GM18520 (cell line): ENCODE data around the gene PPA2.
"Not testable (repeated sequence)": the region's sequence is repeated elsewhere in the genome, so short reads cannot be mapped to it uniquely, and the experiment has no call there.

ENCODE experiments used
- ATAC-seq: cut with Tn5 transposase; IDR thresholded peaks from one replicate; pipeline ENCODE4 v1.9.1; 2021; ENCODE audit not compliant: unreplicated experiment

The PPA2 gene

DNA sequence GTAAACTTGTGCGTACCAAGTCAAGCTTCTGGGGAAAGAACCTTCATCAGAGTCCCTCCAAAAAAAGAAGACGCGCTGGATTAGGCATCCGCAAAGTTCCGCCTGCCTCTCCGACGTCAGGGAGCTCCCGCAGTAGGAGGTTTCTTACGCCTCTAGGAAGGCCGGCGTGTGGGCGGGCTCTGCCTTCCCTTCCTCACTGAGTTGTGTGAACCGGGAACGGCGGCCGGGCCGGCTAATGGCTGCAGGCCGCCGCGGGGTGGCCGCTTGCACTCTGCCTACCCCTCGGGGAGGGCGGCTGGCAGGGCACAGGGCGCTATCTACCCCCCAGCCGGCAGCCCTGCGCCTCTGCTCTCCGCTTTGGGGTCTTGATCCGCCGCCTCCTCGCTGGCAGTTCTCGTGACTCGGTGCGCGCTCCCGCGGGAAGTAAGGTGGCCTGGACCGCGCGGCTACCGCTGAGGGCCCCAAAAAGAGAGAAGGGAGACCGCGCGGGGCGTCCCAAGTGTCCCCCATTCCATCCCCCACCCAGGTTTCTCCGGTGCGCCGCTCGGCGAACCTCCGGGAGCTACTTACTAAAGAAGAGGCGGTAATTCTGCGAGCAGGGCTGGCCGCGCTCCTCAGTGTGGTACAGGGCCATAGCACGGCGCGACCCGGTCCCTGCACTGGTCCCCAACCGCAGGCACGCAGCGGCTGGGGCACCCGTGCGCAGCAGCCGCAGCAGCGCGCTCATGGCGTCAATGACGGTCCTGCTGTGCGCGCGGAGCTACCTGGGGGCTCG is at the start of gene PPA2:
Gene PPA2 (minus strand): TSS at position 739 of the 775 bp plus-strand sequence. CDS start 12 bp downstream, at position 727.
- ATAC-seq = peak; percentile 84

DNA sequence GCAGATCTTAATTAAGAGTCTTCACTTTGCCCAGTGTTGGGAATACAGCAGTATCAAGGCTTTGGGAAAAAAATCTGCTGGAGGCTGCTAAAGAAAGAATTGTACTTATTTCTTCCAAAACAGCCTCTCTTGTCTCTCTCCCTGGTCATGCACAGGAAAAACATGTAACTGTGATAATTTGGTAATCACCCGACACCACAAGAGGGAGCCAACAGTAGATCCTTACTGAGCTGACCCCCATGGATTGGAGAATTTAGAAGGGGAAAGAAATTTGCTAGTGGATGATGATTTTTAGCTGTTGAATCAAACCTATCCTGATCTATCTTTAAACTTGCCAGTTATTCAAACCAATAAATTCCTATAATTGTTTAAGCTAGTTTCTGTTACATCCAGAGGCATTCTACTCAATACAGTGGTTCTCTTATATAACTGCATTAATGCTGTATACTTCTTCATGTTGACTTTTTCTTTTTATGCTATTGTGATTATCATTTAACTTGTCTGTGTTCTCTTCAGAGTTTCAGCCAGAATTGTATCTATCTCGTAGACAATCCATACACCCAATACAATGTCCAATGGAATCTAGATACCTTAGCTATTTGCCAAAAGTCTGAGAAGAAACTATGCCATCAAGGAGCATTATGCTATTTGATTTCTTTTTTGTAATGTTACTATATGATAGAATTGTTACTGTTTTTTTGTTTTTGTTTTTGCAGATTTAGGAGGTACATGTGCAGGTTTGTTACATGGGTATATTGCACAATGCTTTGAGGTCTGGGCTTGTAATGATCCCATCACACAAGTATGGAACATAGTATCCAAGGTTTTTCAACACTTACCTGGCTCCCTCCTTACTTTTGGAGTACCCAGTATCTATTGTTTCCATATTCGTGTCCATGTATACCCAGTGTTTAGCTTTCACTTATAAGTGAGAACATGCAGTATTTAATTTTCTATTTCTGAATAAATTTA is 47.2 kb upstream of the PPA2 start:
- peak; percentile 52 for ATAC-seq

DNA sequence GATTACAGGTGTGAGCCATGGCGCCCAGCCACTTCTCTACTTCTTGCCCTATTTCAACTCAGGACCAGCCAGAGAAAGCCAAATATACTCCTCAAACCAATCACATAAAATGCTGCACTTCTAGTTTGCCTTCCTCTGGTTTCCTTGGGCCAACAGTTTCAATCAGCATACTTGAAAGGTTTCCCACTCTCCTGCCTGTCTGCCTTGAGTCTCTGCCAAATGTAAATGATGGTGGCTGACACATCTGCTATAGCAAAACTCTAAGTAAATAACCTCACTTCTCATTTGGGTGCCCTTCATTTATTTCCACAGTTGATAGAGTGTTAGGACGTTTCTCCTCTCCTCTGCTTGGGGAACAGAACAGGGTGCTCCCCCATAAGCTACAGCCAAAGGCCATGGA is 36.4 kb upstream of the PPA2 start:
- ATAC-seq = no peak

- ATAC-seq = no peak
Measured at GRCh38 chr4:105509714-105510113, 35.9 kb upstream of the PPA2 start.

DNA sequence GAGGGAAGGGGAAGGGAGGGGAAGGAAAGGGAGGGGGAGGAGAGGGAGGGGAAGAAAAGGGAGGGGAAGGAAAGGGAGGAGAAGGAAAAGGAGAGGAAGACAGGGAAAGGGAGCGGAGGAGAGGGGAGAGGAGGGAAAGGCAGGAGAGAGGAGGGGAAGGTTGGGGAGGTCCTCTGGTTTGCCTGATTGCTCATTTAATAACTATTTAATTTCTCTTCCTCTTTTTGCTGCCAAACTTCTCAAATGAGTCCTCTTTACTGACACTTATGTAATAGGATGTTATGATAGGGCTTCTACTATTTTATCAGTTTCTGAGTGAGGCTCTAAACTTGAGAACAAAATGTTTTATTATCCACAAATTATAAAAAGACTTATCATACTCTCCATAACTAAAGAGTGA is 35.4 kb upstream of the PPA2 start:
- ATAC-seq = peak; percentile 95

DNA sequence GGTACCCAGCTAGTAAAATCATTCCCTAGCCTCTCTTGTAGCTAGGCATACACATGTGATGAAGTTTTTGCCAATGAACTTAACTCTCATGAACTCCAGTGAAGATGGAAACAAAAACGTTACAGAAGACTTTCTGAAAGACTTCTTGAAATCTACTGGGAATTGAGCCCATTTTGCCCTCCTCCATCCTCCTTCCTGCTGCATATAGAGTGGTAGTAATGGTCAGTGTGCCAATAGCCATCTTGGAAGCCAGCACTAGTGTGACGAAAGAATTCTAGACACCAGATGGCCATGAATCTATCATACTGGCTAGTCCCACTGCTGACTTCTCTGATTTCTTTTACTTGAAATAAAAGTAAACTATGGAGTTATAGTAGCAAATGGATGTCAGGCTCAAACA is 30.9 kb upstream of the PPA2 start:
- ATAC-seq = no peak

- no peak for ATAC-seq
Measured at GRCh38 chr4:105503484-105503883, 29.6 kb upstream of the PPA2 start.

- ATAC-seq = no peak
Measured at GRCh38 chr4:105496899-105497298, 23.0 kb upstream of the PPA2 start.

GRCh38 chr4:105495667-105496066 is 21.8 kb upstream of the PPA2 start:
- ATAC-seq = no peak

GRCh38 chr4:105490523-105490922 is 16.7 kb upstream of the PPA2 start:
- ATAC-seq = no peak

DNA sequence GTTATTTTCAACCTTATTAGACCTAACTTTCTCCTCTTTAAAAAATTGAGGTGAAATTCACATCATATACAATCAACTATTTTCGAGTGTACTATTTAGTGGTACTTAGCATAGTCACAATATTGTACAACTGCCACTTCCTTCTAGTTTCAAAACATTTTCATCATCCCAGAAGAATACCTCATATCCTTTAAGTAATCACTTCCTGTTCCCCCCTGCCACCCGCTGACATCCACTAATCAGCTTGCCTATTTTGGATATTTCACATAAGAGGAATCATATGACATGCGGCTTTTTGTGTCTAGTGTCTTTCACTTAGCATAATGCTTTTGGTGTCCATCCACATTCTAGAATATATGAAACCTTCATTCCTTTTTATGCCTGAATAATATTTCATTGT is 10.0 kb upstream of the PPA2 start:
- no peak for ATAC-seq

GRCh38 chr4:105474099-105474518 is 247 bp upstream of the PPA2 start:
- no peak for ATAC-seq

GRCh38 chr4:105472871-105473323 is 965 bp downstream of the PPA2 start:
- no peak for ATAC-seq

- peak; percentile 31 for ATAC-seq
Measured at GRCh38 chr4:105471566-105472176, 2.2 kb downstream of the PPA2 start.

GRCh38 chr4:105470766-105471165 is 3.1 kb downstream of the PPA2 start:
- no peak for ATAC-seq

DNA sequence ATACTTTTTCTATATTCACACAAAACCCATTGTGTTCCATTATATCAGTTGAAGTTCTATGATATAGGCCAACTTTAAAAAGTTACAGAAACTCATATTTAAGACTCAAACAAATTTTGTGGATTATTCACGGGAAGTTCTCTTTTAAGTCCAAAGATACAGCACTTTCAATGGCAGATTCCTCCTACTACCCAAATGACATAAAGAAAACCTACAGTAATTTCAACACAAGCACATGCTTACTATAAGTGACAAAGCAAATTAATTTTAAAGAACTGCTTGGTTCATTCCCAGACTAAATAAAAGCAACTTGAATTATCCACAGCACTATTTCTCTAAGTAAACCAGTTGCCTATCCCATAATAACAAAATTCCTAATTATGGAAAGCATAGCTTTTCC is 4.1 kb downstream of the PPA2 start:
- ATAC-seq = no peak

GRCh38 chr4:105466580-105466979 is 7.3 kb downstream of the PPA2 start:
- ATAC-seq = no peak

- ATAC-seq = not testable (repeated sequence)
Measured at GRCh38 chr4:105464563-105464962, 9.3 kb downstream of the PPA2 start.

DNA sequence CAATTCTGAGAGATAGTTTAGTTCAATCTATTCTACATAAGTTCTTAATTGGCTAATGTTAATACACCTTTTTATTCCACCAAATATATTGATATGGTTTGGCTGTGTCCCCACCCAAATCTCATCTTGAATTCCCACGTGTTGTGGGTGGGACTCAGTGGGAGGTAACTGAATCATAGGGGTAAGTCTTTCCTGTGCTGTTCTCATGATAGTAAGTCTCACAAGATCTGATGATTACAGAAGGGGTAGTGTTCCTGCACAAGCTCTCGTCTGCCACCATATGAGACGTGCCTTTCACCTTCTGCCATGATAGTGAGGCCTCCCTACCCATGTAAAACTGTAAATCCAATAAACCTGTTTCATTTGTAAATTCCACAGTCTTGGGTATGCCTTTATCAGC is 11.3 kb downstream of the PPA2 start:
- ATAC-seq = no peak

DNA sequence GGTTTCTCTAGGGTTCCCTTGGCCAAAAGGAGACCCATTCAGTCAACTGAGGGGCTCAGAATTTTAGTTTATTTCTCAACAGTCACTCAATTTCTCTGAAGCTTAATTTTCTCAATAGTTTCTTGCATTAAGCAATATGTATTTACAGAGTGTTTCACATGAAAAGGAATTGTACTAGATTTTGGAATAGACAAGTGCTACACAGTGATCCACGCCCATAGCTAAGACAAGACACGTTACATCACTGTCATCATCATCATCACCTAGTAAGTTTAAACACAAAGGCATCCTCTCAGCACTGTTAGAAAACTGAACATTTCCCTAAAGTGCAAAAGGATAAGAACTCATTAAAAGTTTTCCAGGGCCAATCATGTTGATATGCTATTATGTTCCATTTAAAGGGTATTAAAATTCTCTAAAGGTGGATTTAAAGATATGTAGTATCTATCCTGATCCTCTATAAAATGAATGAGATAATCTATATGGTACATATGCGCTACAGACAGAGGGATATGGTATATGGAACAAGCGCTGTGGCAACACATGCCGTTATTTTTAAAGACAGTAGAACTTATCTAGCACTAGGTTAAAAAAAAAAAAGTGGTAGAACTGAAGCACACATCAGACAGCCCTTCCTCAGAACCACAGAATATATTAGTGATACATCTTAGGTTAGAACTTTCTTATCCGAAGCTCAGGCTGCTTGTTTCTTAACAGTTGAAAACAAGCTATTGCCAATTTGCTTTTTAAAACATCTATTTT is 12.1 kb downstream of the PPA2 start:
- no peak for ATAC-seq

GRCh38 chr4:105461221-105461620 is 12.6 kb downstream of the PPA2 start:
- ATAC-seq = no peak
